Fibroblast of skin of right quadriceps (primary cell): ENCODE data around the gene RNF32.
A peak's percentile ranks its signal among the peaks of the same experiment; 100 is the strongest.

Experiments
- DNase-seq: peaks from one replicate; pipeline ENCODE4 v3.0.0-alpha.2; 2013

Gene RNF32

GRCh38 chr7:156640257-156640948 is at the start of gene RNF32:
TSS of gene RNF32 (plus strand) at chr7:156640774. CDS start at chr7:156643878, 3,104 bp downstream.
- peak; percentile 92 for DNase-seq

- no peak for DNase-seq
Measured at GRCh38 chr7:156592155-156592884, 48.3 kb upstream of the RNF32 start.

DNA sequence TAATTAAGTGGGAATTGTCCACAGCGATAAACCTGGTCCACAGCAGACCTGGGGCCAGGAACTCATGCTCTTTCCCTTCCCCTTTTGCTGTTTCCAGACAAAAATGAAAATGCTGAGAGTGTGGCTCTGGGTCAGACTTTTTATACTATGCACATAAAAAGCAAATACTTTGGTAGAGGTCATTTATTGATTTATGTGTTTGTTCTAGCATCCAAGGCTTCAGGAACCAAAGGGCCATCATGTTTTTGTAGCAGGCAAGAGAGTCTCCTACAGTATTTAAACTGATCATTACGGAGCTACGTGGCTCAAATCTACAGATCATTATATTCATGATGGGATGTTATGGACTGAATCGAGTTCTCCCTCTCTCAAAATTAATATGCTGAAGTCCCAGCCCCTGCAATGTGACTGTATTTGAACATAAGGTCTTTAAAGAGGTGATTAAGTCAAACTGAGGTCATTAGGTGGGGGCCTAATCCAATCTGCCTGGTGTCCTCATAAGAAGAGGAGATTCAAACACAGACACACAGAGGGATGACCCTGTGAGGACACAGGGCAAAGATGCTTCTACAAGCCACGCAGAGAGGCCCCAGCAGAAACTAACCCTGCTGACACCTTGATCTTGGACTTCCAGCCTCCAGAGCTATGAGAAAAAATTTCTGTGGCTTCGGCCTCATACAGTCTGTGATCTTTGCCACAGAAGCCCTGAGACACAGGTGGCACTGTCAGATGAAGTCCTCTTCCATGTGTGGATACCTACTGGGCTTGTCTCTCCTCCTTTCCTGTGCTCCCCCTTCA is 46.1 kb upstream of the RNF32 start:
- no peak for DNase-seq

GRCh38 chr7:156600496-156600895 is 40.1 kb upstream of the RNF32 start:
- no peak for DNase-seq

GRCh38 chr7:156602283-156602682 is 38.3 kb upstream of the RNF32 start:
- DNase-seq, result no peak

DNA sequence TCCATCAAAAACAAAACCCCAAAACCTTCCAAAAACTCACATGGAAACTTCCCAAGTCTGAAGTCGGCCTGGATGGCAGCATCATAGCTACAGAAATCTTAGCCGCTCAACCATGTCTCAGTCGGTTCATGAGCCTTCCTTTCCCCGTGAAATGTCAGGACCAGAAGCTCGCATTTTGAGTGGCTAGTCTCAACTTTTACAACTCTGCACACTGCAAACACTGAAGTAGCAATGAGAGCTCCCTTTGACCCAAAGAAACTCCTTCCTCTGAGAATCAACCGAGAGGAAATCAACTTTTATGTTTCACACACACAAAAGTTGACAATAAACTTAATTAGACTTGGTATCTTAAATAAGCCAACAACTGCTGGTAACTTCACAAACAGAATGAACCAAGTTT is 37.6 kb upstream of the RNF32 start:
- no peak for DNase-seq

DNA sequence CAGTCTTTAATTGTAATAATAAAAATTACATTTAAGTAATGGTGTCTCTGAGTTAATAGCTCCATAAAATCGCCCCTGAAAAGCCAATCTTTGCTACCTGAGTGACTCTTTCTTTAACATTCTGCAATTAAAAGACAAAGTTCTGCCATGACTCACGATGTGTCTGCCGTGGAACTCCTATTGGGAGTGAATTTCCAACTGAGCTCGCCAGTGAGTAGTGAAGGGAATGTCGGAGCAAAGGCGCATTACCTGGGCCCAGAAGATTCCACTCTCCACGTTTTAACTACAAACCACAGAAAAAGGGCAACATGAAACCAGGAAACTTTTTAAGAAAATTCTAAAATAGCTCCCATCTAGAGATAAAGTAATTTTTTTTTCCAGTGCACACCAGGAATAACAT is 36.9 kb upstream of the RNF32 start:
- no peak for DNase-seq

DNA sequence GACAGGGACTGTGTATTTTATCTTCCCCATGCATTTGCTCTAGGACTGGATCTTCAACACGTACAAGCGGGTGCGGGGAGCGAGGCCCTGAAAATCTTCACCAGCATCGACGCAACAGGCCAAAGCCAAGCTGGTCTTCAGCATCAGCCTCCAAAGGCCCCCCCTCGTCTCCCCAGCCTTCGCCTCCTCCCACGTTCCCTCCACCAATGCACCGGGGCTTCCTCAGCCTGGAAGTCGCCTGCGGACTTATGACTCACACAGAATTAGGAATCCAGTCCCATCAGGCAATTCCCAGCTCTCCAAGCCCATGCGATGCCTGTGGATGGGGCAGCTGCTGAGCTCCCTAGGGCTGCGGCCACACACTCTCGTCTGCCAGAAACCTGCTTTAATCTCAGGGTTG is 36.3 kb upstream of the RNF32 start:
- DNase-seq, result no peak

GRCh38 chr7:156604836-156605695 is 35.5 kb upstream of the RNF32 start:
- DNase-seq, result no peak

DNA sequence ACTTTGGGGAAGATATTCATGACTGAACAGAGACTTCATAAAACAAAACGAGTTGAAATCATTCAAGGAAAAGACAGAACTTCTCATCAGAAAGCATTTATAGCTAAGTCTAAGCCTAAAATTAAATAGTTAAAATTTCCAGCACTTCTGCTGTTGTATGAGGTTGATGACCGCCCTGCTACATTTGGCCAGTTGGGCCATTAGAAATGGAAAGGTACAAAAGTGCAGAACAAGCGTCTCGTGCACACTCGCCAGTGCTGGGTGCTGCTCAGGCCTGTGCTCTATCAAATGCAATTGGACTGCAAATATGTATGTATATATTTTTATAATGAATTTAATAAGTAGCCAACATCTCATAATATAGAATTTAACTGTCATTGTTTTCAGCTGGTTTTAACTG is 34.4 kb upstream of the RNF32 start:
- DNase-seq, result no peak

GRCh38 chr7:156606691-156607331 is 33.8 kb upstream of the RNF32 start:
- DNase-seq, result no peak

DNA sequence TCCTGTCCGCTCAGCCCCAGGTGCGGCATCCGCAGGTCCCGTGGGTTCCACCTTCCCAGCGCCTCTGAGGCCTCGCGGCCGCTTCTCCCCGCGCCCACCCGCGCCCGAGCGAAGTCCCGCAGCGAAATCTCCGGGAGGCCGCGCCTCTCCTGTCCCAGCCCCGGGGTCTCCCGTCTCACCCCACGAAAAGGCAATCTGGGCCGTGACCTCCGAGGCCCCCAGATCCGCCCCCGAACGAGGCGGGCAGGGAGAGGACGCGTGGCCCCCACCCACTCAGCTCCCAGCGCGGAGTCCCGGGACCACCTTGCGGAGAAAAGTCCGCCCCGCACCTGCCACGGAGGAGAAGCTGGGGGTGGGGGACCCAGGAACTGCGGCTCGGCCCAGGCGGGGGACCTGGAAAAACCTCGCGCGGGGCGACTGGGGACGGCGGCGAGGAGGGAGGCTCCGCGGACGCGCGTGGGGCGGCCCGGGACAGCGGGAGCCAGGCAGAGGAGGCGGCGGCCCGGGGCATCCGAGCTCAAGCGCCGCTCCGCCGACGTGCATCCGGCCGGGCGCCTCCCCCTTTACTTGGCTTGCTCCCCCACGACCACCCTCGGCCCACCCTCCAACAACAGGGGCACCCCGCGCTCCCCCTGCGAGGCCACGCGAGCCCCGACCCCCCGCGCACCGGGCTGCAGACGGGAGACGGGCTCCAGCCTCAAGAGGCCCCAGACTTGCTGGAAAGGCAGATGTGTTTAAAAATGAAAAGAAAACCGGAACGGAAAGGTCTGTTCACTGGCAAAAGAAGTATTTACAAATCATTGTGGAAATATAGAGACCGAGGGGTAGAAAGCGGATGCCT is 33.0 kb upstream of the RNF32 start:
- DNase-seq, result no peak

DNA sequence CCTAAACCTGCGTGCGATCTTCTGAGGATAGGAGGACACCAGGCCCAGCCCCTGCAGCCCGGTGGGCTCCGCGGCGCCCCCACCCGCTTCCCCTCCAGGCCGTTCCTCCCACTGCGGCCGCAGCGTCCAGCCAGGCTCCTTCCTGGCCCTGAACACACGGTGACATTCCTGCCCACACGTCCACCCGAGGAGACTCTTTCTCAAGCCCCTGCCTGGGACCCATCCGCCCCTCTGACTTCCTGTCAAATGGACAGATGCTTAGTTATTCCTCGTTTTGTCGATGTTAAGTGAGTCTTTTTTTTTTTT is 32.4 kb upstream of the RNF32 start:
- no peak for DNase-seq

- DNase-seq, result no peak
Measured at GRCh38 chr7:156609010-156609877, 31.3 kb upstream of the RNF32 start.

- DNase-seq, result no peak
Measured at GRCh38 chr7:156610130-156610529, 30.4 kb upstream of the RNF32 start.

GRCh38 chr7:156610601-156611000 is 30.0 kb upstream of the RNF32 start:
- DNase-seq, result no peak

DNA sequence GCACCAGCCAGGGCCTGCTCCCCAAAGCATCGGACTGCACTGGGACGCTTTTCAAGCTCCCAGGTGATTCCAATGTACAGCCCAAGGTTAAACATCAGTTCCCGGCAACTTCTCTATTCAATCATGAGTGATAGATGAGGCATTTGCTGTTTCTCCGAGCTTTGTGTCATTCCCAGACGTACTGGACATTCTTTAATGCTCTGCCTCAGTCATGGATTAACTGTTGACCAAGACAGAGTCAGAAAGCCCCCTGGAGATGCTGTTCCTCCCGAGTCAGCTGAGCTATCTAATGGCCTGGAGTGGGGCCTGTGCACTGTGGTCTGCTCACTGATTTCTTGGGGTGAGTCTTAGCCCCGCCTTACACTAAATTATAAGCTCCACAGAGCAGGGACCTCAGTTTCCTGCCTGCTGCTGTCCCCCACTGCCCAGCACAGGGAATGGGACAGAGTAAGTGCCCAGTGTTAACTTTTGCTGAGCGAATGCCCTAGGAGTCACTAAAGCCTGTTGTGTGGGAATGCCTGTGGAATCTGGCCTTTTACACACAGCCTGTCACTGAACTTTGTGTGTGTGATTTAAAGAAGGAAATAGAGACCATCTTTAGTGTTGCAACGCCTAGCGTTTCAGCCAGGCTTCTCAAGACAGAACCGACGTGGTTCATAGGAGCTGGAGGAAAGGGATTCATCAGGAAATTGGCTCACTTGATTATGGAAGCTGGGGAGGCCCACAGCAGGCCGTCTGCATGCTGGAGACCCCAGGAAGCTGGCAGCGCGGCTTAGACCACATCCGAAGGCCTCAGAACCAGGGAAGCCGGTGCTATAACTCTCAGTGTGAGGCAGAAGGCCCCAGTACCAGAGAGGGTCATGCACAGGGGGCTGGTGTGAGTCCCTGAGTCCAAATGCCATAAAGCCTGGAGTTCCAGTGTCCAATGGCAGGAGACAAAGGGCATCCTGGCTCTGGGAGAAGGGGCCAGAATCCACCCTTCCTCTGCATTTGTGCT is 29.3 kb upstream of the RNF32 start:
- no peak for DNase-seq

DNA sequence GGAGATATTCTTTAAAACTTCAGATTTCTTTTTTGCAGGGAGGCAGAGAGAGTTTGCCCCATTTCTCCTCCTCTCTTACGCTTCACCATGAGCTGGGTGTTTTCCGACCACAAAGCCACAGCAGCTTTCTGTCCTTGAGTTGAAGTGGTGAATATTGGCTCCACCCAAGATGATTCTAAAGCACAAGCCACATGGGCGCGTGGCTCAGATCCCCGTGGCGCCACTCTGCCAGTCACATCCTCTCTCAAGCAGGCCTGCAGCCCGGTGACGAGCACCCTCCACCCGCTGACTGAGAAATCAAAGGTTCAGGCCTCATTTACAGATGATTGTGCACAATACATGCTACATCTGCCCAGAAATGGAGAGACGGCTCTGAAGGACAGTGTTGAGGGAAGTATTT is 27.6 kb upstream of the RNF32 start:
- DNase-seq, result no peak
